HCT116 (cell line): ENCODE measurements around the gene SUGP2. TPM values are rescaled to one million over a fixed set of nuclear protein-coding genes. Genes with fewer than 3 reads are reported as not detected.

Experiments used
- ATAC-seq: fragments of 200-7000 bp; cut with Tn5 transposase; 2 replicates; pipeline ENCODE4 v1.9.1; 2020; ENCODE audit warnings: mild to moderate bottlenecking, moderate library complexity
- BruUV-seq: library from RNA; stranded (reverse); fragments of 400-500 nt; replicated peaks from 2 replicates; lab custom pipeline; 2021; lab: Mats Ljungman, UMichigan
- CTCF ChIA-PET: fragments of 300-600 bp; sonication (Branson Sonifier 250); formaldehyde crosslinking; loops from one replicate; lab custom pipeline; 2021; ENCODE audit warnings: antibody characterized with exemption; lab: Charles Lee
- POLR2A ChIA-PET: fragments of 300-600, 350-600 bp; sonication (Branson Sonifier 250); formaldehyde crosslinking; loops from one replicate; lab custom pipeline; 2021; ENCODE audit warnings: antibody characterized with exemption; lab: Charles Lee
- RAD21 ChIA-PET, 2 experiments: fragments of 300-600 bp; sonication (Branson Sonifier 250); formaldehyde crosslinking; loops; one replicate each; lab custom pipeline; 2023; ENCODE audit warnings: low total read pairs in 2 of 2; ENCODE audit not compliant: uncharacterized antibody in 2 of 2, unreplicated experiment in 2 of 2, low non-redundant PET in 1 of 2; lab: Charles Lee
- DNase-seq: peaks from one replicate; pipeline ENCODE4 v3.0.0-alpha.2; 2010; ENCODE audit warnings: low read depth, low spot score
- H2AFZ ChIP-seq: fragments of 200-600 bp; shearing (Covaris generic), sonication (generic); 2 replicates; pipeline ENCODE4 v1.6.1; 2017; ENCODE audit warnings: low read depth, mixed run types, mixed read lengths, antibody characterized with exemption, low read length; ENCODE audit not compliant: poor library complexity, severe bottlenecking
- H3K27ac ChIP-seq: 2 replicates; pipeline ENCODE4 v1.5.1; 2012; ENCODE audit warnings: low read depth, low read length
- H3K27me3 ChIP-seq: fragments of 200-600 bp; sonication (generic); 2 replicates; pipeline ENCODE4 v1.6.1; 2016; ENCODE audit warnings: mixed run types, low read length, mixed read lengths; ENCODE audit not compliant: insufficient read depth
- H3K36me3 ChIP-seq, 2 experiments: fragments of 200-500 bp in 1 of 2; fragments of 200-600 bp in 1 of 2; sonication (Bioruptor generic) in 1 of 2; sonication (generic) in 1 of 2; 2 replicates each; pipeline versions ENCODE4 v1.5.1 to v1.6.1; 2014 to 2016; ENCODE audit warnings: low read length in 2 of 2, inconsistent platforms in 1 of 2, mixed read lengths in 1 of 2, mixed run types in 1 of 2; ENCODE audit not compliant: insufficient read depth in 2 of 2, control insufficient read depth in 1 of 2
- H3K4me1 ChIP-seq, 2 experiments: fragments of 200-600 bp in 1 of 2; sonication (generic) in 1 of 2; 2 replicates each; pipeline versions ENCODE4 v1.5.1 to v1.6.1; 2012 to 2017; ENCODE audit warnings: low read length in 2 of 2, inconsistent platforms in 1 of 2, mild to moderate bottlenecking in 1 of 2, mixed read lengths in 1 of 2, mixed run types in 1 of 2, moderate library complexity in 1 of 2; ENCODE audit not compliant: insufficient read depth in 2 of 2, control insufficient read depth in 1 of 2
- H3K4me2 ChIP-seq: fragments of 200-600 bp; sonication (generic); 2 replicates; pipeline ENCODE4 v1.6.1; 2017; ENCODE audit warnings: mixed run types, low read length, mixed read lengths
- H3K4me3 ChIP-seq, 2 experiments: fragments of 200-600 bp in 1 of 2; sonication (generic) in 1 of 2; replicated peaks in 1 of 2; 2 replicates each; pipeline ENCODE4 v1.5.1; 2011 to 2016; ENCODE audit warnings: low read length in 2 of 2, control low read depth in 1 of 2, low read depth in 1 of 2, mild to moderate bottlenecking in 1 of 2, mixed read lengths in 1 of 2, mixed run types in 1 of 2
- H3K79me2 ChIP-seq: fragments of 200-600 bp; sonication (generic); 2 replicates; pipeline ENCODE4 v1.6.1; 2017; ENCODE audit warnings: mild to moderate bottlenecking, mixed run types, low read length, moderate library complexity, mixed read lengths; ENCODE audit not compliant: insufficient read depth
- H3K9ac ChIP-seq: fragments of 200-600 bp; sonication (generic); 2 replicates; pipeline ENCODE4 v1.6.1; 2016; ENCODE audit warnings: low read length, mixed read lengths
- H3K9me2 ChIP-seq: fragments of 200-600 bp; sonication (generic), shearing (Covaris generic); 2 replicates; pipeline ENCODE4 v1.6.1; 2017; ENCODE audit warnings: mixed run types, mild to moderate bottlenecking, moderate library complexity; ENCODE audit not compliant: insufficient read depth
- H3K9me3 ChIP-seq, 2 experiments: fragments of 200-500 bp in 1 of 2; fragments of 200-600 bp in 1 of 2; sonication (Bioruptor generic) in 1 of 2; sonication (generic) in 1 of 2; 2 replicates each; pipeline ENCODE4 v1.6.1; 2014 to 2017; ENCODE audit warnings: low read length in 2 of 2, mixed read lengths in 2 of 2, inconsistent platforms in 1 of 2, low read depth in 1 of 2, mild to moderate bottlenecking in 1 of 2, mixed run types in 1 of 2, moderate library complexity in 1 of 2; ENCODE audit not compliant: control insufficient read depth in 1 of 2, insufficient read depth in 1 of 2
- H4K20me1 ChIP-seq: fragments of 200-600 bp; sonication (generic), shearing (Covaris generic); 2 replicates; pipeline ENCODE4 v1.6.1; 2017; ENCODE audit warnings: mixed run types, mild to moderate bottlenecking, moderate library complexity; ENCODE audit not compliant: insufficient read depth
- ATF3 ChIP-seq: IDR thresholded peaks from 2 replicates; pipeline ENCODE4 v1.6.1; 2012
- CBX3 ChIP-seq: IDR thresholded peaks from 2 replicates; pipeline ENCODE4 v1.6.1; 2012; ENCODE audit warnings: low read depth
- CTCF ChIP-seq, 3 experiments: fragments of 200-600 bp in 1 of 3; sonication (generic) in 1 of 3; IDR thresholded peaks in 2 of 3; conservative IDR thresholded peaks in 1 of 3; 2 replicates each; pipeline ENCODE4 v1.5.1; 2012 to 2017; ENCODE audit warnings: low read depth in 2 of 3, low read length in 2 of 3, antibody characterized with exemption in 1 of 3, borderline replicate concordance in 1 of 3, control low read depth in 1 of 3, mild to moderate bottlenecking in 1 of 3, mixed read lengths in 1 of 3, mixed run types in 1 of 3, moderate library complexity in 1 of 3; ENCODE audit not compliant: insufficient read depth in 1 of 3
- EZH2 ChIP-seq: fragments of 200-600 bp; sonication (generic); IDR thresholded peaks from 2 replicates; pipeline ENCODE4 v1.6.1; 2017; ENCODE audit warnings: antibody characterized with exemption, mixed run types
- JUND ChIP-seq: IDR thresholded peaks from 2 replicates; pipeline ENCODE4 v1.6.1; 2012
- POLR2AphosphoS5 ChIP-seq: IDR thresholded peaks from 2 replicates; pipeline ENCODE4 v1.6.1; 2011; ENCODE audit warnings: mild to moderate bottlenecking, low read depth, low read length, moderate library complexity
- RAD21 ChIP-seq: IDR thresholded peaks from 2 replicates; pipeline ENCODE4 v1.6.1; 2012; ENCODE audit warnings: low read depth, mild to moderate bottlenecking
- SP1 ChIP-seq: IDR thresholded peaks from 2 replicates; pipeline ENCODE4 v1.6.1; 2012; ENCODE audit warnings: low read depth
- SRF ChIP-seq: IDR thresholded peaks from 2 replicates; pipeline ENCODE4 v1.6.1; 2012; ENCODE audit warnings: low read depth
- TCF7L2 ChIP-seq: IDR thresholded peaks from 2 replicates; pipeline ENCODE4 v1.7.0; 2011; ENCODE audit warnings: borderline replicate concordance, inconsistent platforms; ENCODE audit not compliant: insufficient read depth, insufficient read length; ENCODE audit errors: extremely low read depth
- YY1 ChIP-seq: IDR thresholded peaks from 2 replicates; pipeline ENCODE4 v1.6.1; 2011; ENCODE audit warnings: low read length, low read depth, moderate library complexity, mild to moderate bottlenecking; ENCODE audit not compliant: insufficient replicate concordance; ENCODE audit errors: extremely low read depth
- ZFX ChIP-seq: fragments of 450-650 bp; IDR thresholded peaks from 2 replicates; pipeline ENCODE4 v1.6.1; 2017
- ZNF274 ChIP-seq: fragments of 200-500 bp; sonication (Bioruptor generic); IDR thresholded peaks from 2 replicates; pipeline ENCODE4 v1.6.1; 2014; ENCODE audit warnings: mild to moderate bottlenecking, low read depth, low read length, inconsistent platforms
- intact Hi-C: fragments of 100-400 bp; cut with micrococcal nuclease; formaldehyde crosslinking; loops from 2 replicates; pipeline ENCODE4 v1.10.0; 2022
- total RNA-seq: library from RNA; stranded (reverse); gene quantifications from one replicate; pipeline ENCODE4 v1.2.1, GENCODE V29; 2021; ENCODE audit not compliant: unreplicated experiment
- TF ChIP-seq, protein P1 (sequence below): IDR thresholded peaks from 2 replicates; pipeline ENCODE4 v1.6.1; 2011; ENCODE audit warnings: mild to moderate bottlenecking, low read length, moderate library complexity; ENCODE audit not compliant: insufficient replicate concordance; ENCODE audit errors: extremely low read depth
- TF ChIP-seq, protein P2 (sequence below): IDR thresholded peaks from 2 replicates; pipeline ENCODE4 v1.6.1; 2012; ENCODE audit warnings: low read depth

SUGP2 gene
- total RNA-seq, 1 experiment from 2014 or later: 82.4 TPM

DNA sequence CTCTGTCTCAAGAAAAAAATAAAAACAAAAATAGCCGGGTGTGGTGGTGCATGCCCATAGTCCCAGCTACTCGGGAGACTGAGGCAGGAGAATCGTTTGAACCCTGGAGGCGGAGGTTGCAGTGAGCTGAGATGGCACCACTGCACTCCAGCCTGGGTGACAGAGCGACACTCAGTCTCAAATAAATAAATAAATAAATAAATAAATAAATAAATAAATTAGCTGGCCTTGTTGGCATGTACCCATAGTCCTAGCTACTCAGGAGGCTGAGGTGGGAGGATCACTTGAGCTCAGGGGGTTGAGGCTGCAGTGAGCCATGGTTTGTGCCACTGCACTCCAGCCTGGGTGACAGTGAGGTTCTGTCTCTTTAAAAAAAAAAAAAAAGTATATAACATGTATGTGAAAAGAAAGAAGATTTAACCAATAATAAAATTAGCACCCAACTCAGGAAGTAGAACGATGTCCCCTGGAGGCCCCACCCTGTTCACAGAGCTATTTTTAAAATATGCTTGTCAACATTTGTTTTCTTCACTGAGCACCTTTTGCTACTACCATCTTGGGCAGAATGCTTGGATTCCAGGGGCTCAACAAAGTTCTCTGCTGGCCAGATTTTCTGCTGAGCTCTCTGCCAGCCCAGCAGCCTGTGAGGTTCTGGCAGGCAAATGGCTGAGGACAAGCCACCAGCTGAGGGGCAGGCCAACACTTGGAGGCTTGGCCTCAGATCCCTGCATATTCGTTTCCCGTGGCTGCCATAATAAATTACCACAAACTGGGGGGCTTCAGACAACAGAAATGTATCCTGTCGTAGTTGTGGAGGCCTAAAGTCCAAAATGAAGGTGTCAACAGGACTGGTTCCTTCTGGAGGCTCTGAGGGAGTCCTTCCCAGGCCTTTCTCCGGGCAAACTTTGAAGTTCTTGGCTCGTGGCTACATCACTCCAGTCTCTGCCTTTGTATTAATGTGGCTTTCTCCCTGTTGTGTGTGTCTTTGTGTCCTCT lies 35.6 kb upstream of the SUGP2 start:
- intact Hi-C loops: no loop called here
- no peak overlapping the region for H3K9ac ChIP-seq
- BruUV-seq: no TSS peak
- ChIA-PET POLR2A (no interaction called here), RAD21 (no interaction called here), CTCF (no interaction called here)
- DNase-seq (no peak), ATAC-seq (no peak)
- no peak overlapping the region for H2AFZ ChIP-seq
- H3K4me1 ChIP-seq: peaks cover 6 to 10% of the 10 kb centered on the region in 2 experiments; a peak in 3 of 4 replicates
- H3K4me3 ChIP-seq: no peak overlapping the region
- H3K27me3 ChIP-seq: no peaks in the 10 kb centered on the region
- H3K9me2 ChIP-seq: no peaks in the 10 kb centered on the region
- no peaks in the 10 kb centered on the region for H3K36me3 ChIP-seq
- H4K20me1 ChIP-seq: no peaks in the 10 kb centered on the region
- no peaks in the 10 kb centered on the region for H3K9me3 ChIP-seq
- H3K27ac ChIP-seq: no peak overlapping the region
- H3K4me2 ChIP-seq: no peak overlapping the region
- no peaks in the 10 kb centered on the region for H3K79me2 ChIP-seq
- TF ChIP-seq TCF7L2: no peak
- no peak for TF ChIP-seq ZNF274
- no peak for TF ChIP-seq ZFX
- no peak for TF ChIP-seq CTCF (IDR thresholded peaks at IDR 0.05 in 2 of 3, conservative IDR thresholded peaks at IDR 0.05 in 1 of 3; ENCODE audit: borderline replicate concordance in 1 of 3, insufficient read depth in 1 of 3, low read depth in 2 of 3, low read length in 2 of 3)
- TF ChIP-seq, protein P1, sequence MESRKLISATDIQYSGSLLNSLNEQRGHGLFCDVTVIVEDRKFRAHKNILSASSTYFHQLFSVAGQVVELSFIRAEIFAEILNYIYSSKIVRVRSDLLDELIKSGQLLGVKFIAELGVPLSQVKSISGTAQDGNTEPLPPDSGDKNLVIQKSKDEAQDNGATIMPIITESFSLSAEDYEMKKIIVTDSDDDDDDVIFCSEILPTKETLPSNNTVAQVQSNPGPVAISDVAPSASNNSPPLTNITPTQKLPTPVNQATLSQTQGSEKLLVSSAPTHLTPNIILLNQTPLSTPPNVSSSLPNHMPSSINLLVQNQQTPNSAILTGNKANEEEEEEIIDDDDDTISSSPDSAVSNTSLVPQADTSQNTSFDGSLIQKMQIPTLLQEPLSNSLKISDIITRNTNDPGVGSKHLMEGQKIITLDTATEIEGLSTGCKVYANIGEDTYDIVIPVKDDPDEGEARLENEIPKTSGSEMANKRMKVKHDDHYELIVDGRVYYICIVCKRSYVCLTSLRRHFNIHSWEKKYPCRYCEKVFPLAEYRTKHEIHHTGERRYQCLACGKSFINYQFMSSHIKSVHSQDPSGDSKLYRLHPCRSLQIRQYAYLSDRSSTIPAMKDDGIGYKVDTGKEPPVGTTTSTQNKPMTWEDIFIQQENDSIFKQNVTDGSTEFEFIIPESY: no peak
- TF ChIP-seq SP1: no peak
- TF ChIP-seq ATF3: no peak
- TF ChIP-seq JUND: no peak
- TF ChIP-seq YY1: no peak
- no peak for TF ChIP-seq CBX3
- TF ChIP-seq POLR2AphosphoS5: no peak
- no peak for TF ChIP-seq EZH2
- no peak for TF ChIP-seq RAD21
- TF ChIP-seq, protein P2, sequence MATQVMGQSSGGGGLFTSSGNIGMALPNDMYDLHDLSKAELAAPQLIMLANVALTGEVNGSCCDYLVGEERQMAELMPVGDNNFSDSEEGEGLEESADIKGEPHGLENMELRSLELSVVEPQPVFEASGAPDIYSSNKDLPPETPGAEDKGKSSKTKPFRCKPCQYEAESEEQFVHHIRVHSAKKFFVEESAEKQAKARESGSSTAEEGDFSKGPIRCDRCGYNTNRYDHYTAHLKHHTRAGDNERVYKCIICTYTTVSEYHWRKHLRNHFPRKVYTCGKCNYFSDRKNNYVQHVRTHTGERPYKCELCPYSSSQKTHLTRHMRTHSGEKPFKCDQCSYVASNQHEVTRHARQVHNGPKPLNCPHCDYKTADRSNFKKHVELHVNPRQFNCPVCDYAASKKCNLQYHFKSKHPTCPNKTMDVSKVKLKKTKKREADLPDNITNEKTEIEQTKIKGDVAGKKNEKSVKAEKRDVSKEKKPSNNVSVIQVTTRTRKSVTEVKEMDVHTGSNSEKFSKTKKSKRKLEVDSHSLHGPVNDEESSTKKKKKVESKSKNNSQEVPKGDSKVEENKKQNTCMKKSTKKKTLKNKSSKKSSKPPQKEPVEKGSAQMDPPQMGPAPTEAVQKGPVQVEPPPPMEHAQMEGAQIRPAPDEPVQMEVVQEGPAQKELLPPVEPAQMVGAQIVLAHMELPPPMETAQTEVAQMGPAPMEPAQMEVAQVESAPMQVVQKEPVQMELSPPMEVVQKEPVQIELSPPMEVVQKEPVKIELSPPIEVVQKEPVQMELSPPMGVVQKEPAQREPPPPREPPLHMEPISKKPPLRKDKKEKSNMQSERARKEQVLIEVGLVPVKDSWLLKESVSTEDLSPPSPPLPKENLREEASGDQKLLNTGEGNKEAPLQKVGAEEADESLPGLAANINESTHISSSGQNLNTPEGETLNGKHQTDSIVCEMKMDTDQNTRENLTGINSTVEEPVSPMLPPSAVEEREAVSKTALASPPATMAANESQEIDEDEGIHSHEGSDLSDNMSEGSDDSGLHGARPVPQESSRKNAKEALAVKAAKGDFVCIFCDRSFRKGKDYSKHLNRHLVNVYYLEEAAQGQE: no peak
- no peak for TF ChIP-seq SRF
- TF ChIP-seq, all 23 proteins: peak for 0
